GOT3 (cell line): ENCODE measurements around the gene STMN3.
"Not testable (repeated sequence)": the region's sequence is repeated elsewhere in the genome, so short reads cannot be mapped to it uniquely, and the experiment has no call there.

Source experiments
- DNase-seq: peaks from one replicate; lab custom pipeline; 2025; ENCODE audit warnings: mixed read lengths; lab: John Stamatoyannopoulos, UW

The STMN3 gene

DNA sequence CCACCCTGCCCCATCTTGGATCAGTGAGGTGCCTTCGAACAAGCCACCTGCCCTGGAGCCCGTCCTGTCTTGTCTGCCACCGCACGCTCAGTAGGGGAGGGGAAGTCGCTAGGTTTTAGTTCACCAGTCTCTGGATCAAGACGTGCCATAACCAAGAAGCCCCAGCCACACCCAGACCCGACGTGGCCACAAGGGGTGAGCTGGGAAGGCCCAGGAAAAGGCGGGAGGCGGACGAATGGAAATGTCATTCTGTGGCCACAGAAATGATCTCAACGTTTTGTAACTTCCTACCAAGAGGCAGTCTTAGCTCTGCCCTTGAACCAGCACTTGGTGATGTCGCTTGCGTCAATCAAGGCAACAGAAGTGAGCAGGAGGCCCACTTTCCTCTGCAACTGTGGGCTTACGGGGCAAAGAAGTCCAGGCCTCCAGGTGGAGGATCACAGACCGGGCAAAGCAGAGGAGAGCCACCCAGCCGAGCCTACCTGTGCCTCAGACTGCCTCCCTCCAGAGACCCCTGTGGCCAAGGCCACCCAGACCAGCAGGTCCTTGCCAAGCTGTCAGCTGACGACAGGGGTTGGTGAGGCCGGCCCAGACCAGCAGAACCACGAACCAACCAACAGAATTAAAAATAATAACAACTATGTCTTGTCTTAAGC lies 40.8 kb downstream of the STMN3 start:
- no peak for DNase-seq

DNA sequence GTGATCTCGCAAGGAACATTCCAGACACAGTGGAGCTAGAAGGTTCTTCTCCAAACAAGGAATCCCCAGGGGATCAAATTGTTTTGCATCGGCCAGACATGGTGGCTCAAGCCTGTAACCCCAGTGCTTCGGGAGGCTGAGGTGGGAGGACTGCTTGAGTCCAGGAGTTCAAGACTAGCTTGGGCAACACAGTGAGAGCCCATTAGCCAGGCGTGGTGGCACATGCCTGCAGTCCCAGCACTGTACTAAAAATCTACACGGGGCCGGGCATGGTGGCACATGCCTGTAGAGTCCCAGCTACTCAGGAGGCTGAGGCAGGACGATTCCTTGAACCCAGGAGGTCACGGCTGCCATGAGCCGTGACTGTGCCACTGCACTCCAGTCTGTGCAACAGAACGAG lies 41.6 kb downstream of the STMN3 start:
- no peak for DNase-seq

DNA sequence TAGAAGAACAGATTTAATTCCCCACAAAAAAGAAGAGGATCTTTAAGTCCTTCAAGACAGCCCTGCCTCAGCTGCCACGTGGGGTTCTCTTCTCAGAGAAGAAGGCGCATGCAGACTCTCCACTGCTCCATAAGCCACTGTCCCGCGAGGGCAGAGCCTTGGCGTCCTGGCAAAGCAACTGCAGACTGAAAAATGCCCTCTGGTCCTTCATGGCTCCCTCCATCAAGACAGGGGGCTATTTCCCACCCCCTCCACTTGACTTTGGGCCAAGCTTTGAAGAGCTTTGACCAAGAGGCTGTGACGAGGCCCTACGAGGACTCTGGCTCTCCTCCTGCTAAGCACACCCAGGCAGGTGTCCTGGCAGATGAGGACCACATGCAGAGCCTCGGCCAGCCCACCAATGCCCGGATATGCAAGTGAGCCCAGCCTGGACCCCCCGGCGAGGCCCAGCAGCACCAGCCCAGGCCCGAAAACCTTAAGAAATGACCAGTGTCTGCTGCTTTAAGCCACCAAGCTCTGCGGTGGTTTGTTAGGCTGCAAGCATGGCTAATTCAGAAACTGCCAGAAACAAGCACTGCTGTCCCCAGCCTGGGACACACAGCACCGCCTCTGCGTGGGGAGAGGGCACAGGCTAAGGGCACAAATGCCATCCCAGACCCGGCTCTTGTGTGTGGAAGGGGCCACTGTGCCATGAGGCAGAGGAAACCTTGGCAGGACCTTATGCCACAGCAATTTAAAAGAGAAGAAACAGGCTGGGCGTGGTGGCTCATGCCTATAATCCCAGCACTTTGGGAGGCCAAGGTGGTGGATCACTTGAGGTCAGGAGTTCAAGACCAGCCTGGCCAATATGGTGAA lies 42.4 kb downstream of the STMN3 start:
- no peak for DNase-seq

DNA sequence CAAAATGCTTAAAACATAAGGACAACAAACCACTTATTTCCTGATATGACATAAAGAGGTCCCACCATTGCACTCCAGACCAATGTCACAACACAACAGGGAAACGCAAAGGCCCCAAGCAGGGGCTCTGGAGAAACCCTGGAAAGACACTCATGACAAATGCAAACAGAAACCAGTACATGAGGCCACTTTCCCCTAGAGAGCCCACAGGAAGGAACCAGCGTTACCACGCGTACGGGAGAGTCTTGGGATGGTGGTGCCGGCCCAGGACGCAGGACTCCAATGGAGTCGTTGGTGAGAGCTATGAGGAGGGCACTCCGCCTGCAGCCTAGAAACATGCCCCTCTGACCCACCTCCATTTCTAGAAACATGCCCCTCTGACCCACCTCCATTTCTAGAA lies 46.5 kb downstream of the STMN3 start:
- DNase-seq: no peak

DNA sequence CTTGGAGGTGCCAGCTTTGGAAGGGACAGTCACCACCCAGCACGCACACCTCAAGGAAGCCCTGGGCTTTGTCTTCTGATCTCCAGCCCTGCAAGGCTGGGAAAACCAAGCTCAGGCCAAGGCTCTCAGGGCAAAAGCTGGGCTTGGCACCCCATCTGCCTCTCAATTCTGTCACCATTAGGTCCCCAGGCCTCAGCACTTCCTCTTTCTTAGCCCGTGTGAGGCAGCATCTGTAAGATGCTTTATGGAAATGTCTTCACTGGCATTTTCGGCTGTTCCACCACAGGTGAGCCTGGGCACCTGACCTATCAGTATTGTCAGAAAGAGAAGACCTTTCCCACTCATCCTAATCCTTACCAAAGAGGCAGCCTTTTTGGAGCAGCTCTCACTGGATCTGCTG lies 50.9 kb downstream of the STMN3 start:
- no peak for DNase-seq

DNA sequence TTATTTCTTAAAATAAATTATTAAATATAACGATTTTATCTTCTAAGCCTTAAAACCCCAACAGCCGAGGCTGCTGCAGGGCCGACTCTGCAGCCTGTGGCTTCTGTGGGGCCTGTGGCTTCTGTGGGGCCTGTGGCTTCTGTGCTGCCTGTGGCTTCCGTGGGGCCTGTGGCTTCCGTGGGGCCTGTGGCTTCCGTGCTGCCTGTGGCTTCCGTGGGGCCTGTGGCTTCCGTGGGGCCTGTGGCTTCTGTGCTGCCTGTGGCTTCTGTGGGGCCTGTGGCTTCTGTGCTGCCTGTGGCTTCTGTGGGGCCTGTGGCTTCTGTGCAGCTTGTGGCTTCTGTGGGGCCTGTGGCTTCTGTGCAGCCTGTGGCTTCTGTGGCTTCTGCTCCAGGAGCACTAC lies 51.5 kb downstream of the STMN3 start:
- DNase-seq: not testable (repeated sequence)

DNA sequence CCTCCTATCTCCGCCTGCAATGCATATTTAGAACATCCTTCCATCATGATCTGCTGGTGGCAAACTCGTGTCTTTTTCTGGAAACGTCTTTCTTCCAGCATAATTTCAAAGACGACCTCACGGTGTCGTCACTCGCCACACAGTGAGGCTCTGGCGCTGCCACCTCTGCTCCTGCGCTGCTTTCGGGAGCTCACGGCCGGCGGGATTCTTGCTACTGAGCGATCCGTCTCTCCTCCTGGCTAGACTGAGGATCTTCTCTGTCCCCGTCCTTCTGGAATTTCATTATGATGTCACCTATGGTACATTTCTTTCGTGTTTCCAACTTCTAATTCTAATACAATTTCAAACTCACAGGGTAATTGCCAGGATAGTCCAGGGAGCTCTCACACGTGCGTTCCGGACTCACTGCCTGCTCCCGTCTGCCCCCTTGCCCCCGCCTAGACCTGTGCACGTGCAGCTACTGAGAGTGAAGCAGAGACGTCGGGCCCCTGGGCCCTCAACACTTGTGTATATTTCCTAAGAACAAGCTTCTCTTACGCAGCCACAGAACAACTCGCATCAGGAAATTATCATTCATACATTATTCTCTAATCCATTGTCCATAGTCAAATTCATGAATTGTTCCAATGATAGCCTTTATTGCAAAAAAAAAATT lies 53.7 kb downstream of the STMN3 start:
- no peak for DNase-seq

DNA sequence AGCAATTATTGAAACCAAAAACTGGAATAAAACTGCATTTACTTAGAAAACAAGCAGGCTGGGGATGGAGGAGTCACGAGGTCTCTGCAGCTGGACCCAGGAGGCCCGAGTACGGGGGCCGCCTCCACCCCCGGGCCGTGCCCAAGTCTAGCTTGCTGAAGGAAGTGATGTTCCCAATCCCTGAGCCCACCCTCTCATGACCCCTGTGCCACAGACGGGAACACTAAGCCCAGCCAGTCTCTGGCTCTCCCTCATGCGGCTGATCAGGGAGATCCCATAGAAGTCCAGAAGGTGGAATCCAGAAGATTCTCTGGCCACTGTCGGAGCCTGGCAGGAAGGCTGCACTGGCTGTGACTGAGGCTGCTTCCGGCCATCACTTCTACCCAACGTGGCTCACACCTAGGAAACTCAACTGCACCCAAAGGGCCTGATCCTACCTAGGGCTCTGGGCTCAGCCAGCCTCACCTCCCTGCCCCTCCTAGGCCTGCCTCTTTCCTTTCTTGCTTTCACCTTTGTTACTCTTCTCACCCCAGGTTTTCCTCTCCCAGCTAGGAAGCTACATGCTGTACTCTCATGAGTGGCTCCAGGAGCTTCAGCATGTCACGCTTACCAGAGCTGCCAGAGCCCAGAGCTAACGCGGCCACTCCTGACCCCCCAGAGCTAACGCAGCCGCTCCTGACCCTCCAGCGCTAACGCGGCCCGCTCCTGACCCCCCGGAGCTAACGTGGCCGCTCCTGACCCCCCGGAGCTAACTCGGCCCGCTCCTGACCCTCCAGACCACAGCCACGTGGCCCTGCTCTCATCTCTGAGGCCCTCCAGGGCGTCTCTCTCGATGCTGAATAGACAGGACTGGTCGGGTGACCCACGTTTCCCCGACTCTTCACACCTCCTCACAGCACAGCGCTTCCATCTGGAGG lies 54.5 kb downstream of the STMN3 start:
- no peak for DNase-seq

DNA sequence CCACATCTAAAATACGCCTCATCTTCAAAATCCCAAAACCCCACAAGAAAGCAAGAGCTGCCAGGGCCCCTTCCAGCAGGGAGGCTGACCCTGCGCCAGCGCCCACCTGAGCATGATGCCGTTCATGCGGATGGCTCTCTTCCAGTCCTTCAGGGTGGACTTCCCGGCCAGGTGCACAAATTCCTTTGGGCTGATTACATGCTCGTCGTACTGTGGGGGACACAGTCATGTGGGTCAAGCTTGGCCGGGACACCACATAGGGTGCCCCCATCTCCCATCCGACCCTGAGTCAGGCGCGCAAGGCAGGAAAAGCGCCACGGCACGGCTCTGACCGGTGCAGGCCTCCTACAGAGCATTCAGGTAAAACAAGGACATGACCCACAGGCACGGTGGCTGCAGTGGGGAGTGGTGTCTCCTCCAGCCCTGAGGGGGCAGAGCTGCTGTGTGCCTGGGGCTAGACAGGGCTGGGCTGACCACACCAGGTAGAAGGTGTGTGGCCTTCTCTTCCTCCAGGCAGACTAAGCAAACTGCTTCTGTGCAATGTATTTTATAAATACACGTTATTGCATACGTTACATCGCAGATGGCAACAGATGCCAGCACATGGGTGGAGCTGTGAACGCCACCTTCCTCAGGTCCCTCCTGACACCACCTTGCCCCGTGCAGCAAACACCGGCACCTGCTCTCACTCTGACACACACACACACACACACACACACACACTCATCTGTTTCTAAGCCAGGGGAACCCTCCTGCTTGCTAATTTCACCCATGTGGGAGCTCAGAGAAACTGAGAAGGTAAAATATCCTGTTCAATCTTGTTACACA lies 55.4 kb downstream of the STMN3 start:
- no peak for DNase-seq

DNA sequence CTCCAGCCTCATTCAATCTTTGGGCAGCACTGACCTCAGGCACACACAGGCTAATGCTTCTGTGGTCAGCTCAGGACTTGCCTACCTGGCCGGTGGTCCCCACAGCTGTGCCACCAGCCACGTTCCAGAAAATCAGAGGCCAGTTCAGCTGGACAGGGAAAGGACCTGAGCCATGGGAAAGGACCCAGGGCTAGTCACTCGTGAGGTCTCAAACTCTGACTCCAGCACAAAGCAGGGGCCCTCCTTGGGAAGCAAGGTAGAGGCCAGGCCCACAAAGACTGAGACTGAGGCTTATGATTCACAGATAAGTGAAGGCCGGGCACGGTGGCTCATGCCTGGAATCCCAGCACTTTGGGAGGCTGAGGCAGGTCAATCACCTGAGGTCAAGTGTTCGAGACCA lies 56.8 kb downstream of the STMN3 start:
- DNase-seq: no peak

DNA sequence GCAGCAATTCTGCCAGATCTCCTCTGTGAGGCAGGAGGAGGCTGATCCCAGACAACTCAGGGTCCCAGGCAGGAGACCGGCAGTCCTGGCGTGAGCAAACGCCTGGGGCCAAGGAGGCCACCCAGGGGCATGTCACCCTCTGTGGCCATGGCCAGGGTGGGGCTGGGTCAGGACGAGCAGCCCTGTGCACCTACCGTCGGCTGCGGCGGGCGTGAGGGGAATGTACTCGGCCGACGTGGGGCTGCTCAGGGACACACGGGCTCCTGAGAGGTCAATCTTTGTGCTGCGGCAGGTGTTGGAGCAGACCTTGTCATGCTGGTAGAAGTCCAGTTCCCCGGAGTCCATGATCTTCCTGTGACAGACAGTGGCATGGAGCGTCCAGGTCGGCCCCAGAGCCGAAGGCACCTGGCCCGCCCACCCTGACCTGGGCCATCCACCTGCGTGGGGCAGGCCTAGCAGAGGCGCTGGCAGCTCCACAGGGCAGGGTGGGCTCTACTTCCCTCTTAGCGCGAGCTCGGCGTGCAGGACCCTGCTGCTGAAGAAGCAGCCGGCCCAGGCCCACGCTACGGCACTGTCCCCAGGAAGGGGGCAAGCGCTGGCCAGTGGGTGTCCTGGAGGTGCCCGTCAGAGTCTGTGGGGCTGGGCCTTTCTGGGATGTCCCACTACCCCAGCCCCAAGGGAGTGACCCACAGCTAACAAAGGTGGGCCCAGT lies 57.7 kb downstream of the STMN3 start:
- no peak for DNase-seq

DNA sequence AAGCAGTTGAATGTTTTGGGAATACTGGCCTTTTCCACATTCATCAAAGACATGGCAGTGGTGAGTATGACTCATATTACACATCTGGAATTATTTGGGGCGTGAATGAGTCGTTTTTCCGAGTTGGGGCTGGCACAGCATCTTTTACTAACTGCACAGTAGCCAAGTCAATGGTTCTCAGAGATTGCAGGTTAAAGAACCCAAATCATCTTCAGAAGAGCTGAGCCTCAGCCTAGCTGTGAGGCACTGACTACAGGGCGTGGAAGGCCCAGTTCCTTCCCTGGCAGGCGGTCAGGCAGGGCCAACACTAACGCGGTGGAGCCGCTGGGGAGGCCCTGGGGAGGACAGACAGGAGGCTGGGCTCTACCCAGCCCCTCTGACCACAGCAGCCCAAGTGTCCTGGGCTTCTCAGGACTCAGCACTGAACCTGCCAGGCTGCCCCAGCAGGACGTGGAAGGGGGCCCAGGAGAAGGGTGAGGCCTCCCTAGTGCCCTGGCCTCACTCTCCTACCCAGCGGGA lies 59.1 kb downstream of the STMN3 start:
- no peak for DNase-seq

DNA sequence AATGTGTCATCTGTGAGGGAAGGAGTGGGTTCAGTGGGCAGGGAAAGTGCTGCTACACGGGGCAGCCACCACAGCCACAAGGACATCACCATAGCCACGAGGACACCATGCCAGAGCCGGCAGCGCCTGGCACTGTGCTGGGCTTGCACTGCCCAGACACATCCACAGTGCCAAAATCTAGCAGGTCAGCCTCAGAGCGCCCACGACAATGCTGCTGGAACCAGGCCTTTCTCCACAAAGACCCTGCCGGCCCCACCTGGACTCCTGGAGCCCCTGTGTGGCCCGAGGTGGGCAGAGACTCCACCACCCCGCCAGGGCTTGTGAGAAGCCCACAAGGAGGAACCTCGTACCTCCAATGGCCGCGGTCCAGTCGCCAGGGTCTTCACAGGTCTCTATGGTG lies 60.6 kb downstream of the STMN3 start:
- DNase-seq: no peak

DNA sequence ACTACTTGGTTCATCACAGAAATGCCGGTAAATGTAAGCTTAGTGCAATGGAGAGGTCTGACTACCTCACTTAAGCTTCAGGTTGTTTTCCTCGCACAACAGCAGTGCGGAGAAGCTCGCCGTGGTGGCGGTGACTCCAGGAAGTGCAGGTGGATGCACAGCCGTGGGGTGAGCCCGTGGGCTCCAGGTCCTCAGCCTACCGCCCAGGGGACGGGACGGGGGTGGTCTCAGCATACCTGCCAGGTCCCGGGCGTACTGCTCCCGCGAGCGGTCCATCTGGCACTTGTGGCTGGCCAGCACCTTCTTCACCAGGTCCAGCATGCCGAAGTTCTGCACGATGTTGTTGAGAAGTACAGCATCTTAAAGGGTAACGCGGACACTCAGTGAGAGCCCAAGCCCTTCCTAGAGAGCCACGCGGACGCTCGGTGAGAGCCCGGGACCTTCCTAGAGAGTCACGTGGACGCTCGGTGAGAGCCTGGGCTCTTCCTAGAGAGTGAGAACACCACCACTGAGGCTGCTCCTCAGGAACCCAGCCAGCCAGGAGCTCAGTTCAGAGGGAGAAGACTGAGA lies 61.4 kb downstream of the STMN3 start:
- no peak for DNase-seq

DNA sequence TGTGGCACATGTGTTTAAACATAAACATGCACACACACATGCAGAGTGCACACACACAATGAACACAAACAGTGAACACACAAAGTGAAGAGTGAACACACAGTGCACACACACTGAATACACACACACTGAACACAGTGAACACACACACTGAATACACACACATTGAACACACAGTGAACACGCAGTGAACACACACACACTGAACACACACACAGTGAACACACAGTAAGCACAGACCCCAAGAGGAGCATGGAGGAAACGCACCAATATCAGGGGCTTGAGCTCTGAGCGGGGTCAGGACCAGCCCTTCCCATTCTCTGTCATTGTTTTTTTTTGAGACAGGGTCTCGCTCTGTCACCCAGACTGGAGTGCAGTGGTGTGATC lies 62.1 kb downstream of the STMN3 start:
- DNase-seq: no peak

DNA sequence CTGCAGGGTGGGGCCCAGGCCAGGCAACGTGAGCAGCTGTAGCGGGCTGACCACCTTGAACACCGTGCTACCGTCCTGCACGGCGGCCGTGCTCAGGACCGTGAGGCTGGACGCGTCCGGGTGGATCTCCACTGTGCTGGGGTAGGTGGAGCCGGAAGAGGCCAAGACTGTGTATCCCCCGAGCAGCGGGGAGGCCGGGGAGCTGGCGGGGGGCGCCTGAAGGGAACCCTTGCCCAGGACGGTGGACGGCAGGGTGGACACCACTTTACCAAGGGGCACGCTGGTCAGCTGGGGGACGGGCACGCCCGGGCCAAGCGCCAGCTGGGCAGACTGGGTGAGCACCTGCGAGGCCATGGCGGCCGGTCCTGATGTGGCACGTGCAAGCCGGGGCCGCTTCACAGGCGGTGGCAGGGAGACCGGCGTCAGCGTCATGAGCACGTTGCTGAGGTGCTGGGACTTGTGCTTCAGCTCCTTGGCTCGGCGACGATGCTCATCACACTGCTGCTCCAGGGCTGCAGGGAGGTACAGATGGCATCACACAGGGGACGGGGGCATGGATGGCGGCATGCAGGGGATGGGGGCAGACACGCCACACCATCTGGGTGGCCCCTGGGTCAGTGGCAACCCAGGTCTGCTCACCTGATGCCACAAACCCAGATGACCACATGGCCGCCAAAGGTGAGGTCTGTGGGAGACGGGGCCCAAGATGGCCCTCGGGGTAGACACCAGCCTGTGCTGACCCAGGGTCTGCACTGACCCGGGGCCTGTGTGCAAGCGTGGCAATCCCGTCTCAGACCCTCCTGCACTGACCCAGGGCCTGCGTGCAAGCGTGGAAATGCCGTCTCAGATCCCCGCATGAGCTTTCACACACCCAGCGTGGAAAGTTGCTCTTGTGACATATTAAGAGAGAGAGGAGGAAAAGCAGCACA lies 62.7 kb downstream of the STMN3 start:
- DNase-seq: no peak
